Liver (tissue), 9 donors: ENCODE measurements around the gene BACE1-AS. TPM values are rescaled to one million over a fixed set of nuclear protein-coding genes. Genes with fewer than 3 reads are reported as not detected.

Experiments
- DNase-seq: peaks from one replicate; pipeline ENCODE4 v3.0.0-alpha.2; 2017; ENCODE audit warnings: low spot score
- H3K27ac ChIP-seq, 2 donors: one replicate each; pipeline ENCODE4 v1.7.0; 2013; ENCODE audit warnings: inconsistent platforms in 2 of 2, low read length in 2 of 2, control low read depth in 1 of 2, low read depth in 1 of 2, mild to moderate bottlenecking in 1 of 2
- H3K27me3 ChIP-seq, 4 donors: one replicate each; pipeline versions ENCODE4 v1.6.1 to v1.7.0; 2013; ENCODE audit warnings: low read length in 3 of 4, inconsistent platforms in 1 of 4, mild to moderate bottlenecking in 1 of 4, moderate library complexity in 1 of 4; ENCODE audit not compliant: control insufficient read depth in 4 of 4, insufficient read depth in 4 of 4
- H3K36me3 ChIP-seq, 4 donors: one replicate each; pipeline versions ENCODE4 v1.6.1 to v1.7.0; 2013; ENCODE audit warnings: low read length in 3 of 4, mild to moderate bottlenecking in 3 of 4, low read depth in 1 of 4, moderate library complexity in 1 of 4; ENCODE audit not compliant: control insufficient read depth in 4 of 4, insufficient read depth in 3 of 4
- H3K4me1 ChIP-seq, 4 donors: one replicate each; pipeline versions ENCODE4 v1.6.1 to v1.7.0; 2013; ENCODE audit warnings: low read length in 3 of 4, mild to moderate bottlenecking in 3 of 4, moderate library complexity in 1 of 4; ENCODE audit not compliant: control insufficient read depth in 4 of 4, insufficient read depth in 4 of 4
- H3K4me3 ChIP-seq, 3 donors: one replicate each; pipeline versions ENCODE4 v1.6.1 to v1.7.0; 2013; ENCODE audit warnings: low read length in 3 of 3, control low read depth in 1 of 3, low read depth in 1 of 3, mild to moderate bottlenecking in 1 of 3
- H3K9ac ChIP-seq, 2 donors: one replicate each; pipeline ENCODE4 v1.7.0; 2013; ENCODE audit warnings: low read length in 2 of 2, mild to moderate bottlenecking in 2 of 2, moderate library complexity in 2 of 2, control low read depth in 1 of 2, low read depth in 1 of 2
- H3K9me3 ChIP-seq, 4 donors: one replicate each; pipeline versions ENCODE4 v1.6.1 to v1.7.0; 2013; ENCODE audit warnings: low read length in 3 of 4; ENCODE audit not compliant: control insufficient read depth in 4 of 4
- ATF3 ChIP-seq: IDR thresholded peaks from 2 replicates; pipeline ENCODE4 v1.6.1; 2016; ENCODE audit warnings: antibody characterized with exemption
- CTCF ChIP-seq: fragments of 150-350 bp; IDR thresholded peaks from 2 replicates; pipeline ENCODE4 v1.5.1; 2017; ENCODE audit warnings: improper control_type of control experiment, low read depth, low read length; ENCODE audit not compliant: missing input control
- EGR1 ChIP-seq, 2 donors: IDR thresholded peaks; 2 replicates each; pipeline ENCODE4 v1.6.1; 2016 to 2018; ENCODE audit warnings: antibody characterized with exemption in 2 of 2, low read depth in 2 of 2
- FOXA1 ChIP-seq: IDR thresholded peaks from 2 replicates; pipeline ENCODE4 v1.6.1; 2016; ENCODE audit warnings: antibody characterized with exemption
- FOXA2 ChIP-seq: IDR thresholded peaks from 2 replicates; pipeline ENCODE4 v1.6.1; 2016; ENCODE audit warnings: antibody characterized with exemption
- GABPA ChIP-seq, 2 donors: IDR thresholded peaks in 1 of 2; conservative IDR thresholded peaks in 1 of 2; 2 replicates each; pipeline ENCODE4 v1.6.1; 2016; ENCODE audit warnings: antibody characterized with exemption in 2 of 2, mild to moderate bottlenecking in 1 of 2, moderate library complexity in 1 of 2
- HNF4A ChIP-seq, 2 donors: conservative IDR thresholded peaks; 2 replicates each; pipeline ENCODE4 v1.6.1; 2016; ENCODE audit warnings: antibody characterized with exemption in 2 of 2, mild to moderate bottlenecking in 2 of 2
- HNF4G ChIP-seq: IDR thresholded peaks from 2 replicates; pipeline ENCODE4 v1.6.1; 2016; ENCODE audit warnings: antibody characterized with exemption
- JUND ChIP-seq, 2 donors: IDR thresholded peaks; 2 replicates each; pipeline ENCODE4 v1.6.1; 2016; ENCODE audit warnings: antibody characterized with exemption in 2 of 2
- MAX ChIP-seq: IDR thresholded peaks from 2 replicates; pipeline ENCODE4 v1.6.1; 2016; ENCODE audit warnings: antibody characterized with exemption
- NR2F2 ChIP-seq: IDR thresholded peaks from 2 replicates; pipeline ENCODE4 v1.6.1; 2016; ENCODE audit warnings: antibody characterized with exemption
- RAD21 ChIP-seq, 2 donors: IDR thresholded peaks; 2 replicates each; pipeline ENCODE4 v1.6.1; 2016; ENCODE audit warnings: antibody characterized with exemption in 2 of 2, mild to moderate bottlenecking in 2 of 2
- REST ChIP-seq: IDR thresholded peaks from 2 replicates; pipeline ENCODE4 v1.6.1; 2016; ENCODE audit warnings: antibody characterized with exemption, mild to moderate bottlenecking
- RXRA ChIP-seq, 2 donors: IDR thresholded peaks; 2 replicates each; pipeline ENCODE4 v1.6.1; 2017 to 2018; ENCODE audit warnings: antibody characterized with exemption in 2 of 2, mild to moderate bottlenecking in 1 of 2
- SP1 ChIP-seq: IDR thresholded peaks from 2 replicates; pipeline ENCODE4 v1.6.1; 2018; ENCODE audit warnings: antibody characterized with exemption, mild to moderate bottlenecking
- TAF1 ChIP-seq: conservative IDR thresholded peaks from 2 replicates; pipeline ENCODE4 v1.6.1; 2016; ENCODE audit warnings: antibody characterized with exemption, mild to moderate bottlenecking
- YY1 ChIP-seq: IDR thresholded peaks from 2 replicates; pipeline ENCODE4 v1.6.1; 2016; ENCODE audit warnings: antibody characterized with exemption, mild to moderate bottlenecking
- ZBTB33 ChIP-seq: IDR thresholded peaks from 2 replicates; pipeline ENCODE4 v1.6.1; 2016; ENCODE audit warnings: antibody characterized with exemption
- WGBS: extraction: QIAGEN DNeasy Blood & Tissue Kit; methylation state at CpG from one replicate; pipeline ENCODE4 v1.1.7; 2013; 5-methylcytosine and 5-hydroxymethylcytosine counted together
- polyA plus RNA-seq, 2 donors: library from polyadenylated mRNA; stranded (reverse) in 1 of 2; unstranded in 1 of 2; fragments of 200-250 nt in 1 of 2; fragments of >200 nt in 1 of 2; fragmentation: Nextera tagmentation in 1 of 2; extraction: Ambion mirVana in 1 of 2; gene quantifications; one replicate each; pipeline versions ENCODE4 v1.2.1 to v1.2.3, GENCODE V29; 2013 to 2015
- total RNA-seq, 2 donors: library from RNA; depleted of rRNA; stranded (reverse); fragments of >200 nt; gene quantifications; one replicate each; pipeline ENCODE4 v1.2.3, GENCODE V29; 2014
- donor health status: healthy.
- donor health status: healthy.
- donor health status: healthy.
- donor health status: healthy.
- donor health status: healthy.

BACE1-AS gene
- total RNA-seq (1 to 10 TPM; 1.6 to 1.7 TPM), polyA plus RNA-seq (1 to 10 TPM in 1 of 2 donors, under 1 TPM in 1; 0.85 to 2.9 TPM)

- Histone ChIP-seq H3K27ac (no peak within 1 kb of the TSS), H3K4me3 (no peak within 1 kb of the TSS), H3K36me3 (peaks cover 14 to 71% (median 29%) of the 10 kb centered on the region in 4 donors), H3K27me3 (no peaks in the 10 kb centered on the region), H3K9me3 (no peaks in the 10 kb centered on the region), H3K4me1 (no peaks in the 10 kb centered on the region), H3K9ac (no peak within 1 kb of the TSS)
- TF ChIP-seq RXRA (IDR thresholded peaks at IDR 0.05) (no peak), REST (no peak), JUND (IDR thresholded peaks at IDR 0.05) (no peak), RAD21 (IDR thresholded peaks at IDR 0.05) (no peak), YY1 (no peak), FOXA1 (no peak), FOXA2 (no peak), MAX (no peak), SP1 (no peak), HNF4G (no peak), TAF1 (no peak)
- no peak for DNase-seq
- WGBS, result 96% methylated on average over 8 of the region's 8 CpGs
Measured at GRCh38 chr11:117290809-117291396, at the start of gene BACE1-AS. Gene BACE1-AS, plus strand, starts transcription at chr11:117291346.

- Histone ChIP-seq H3K4me1 (no peaks in the 10 kb centered on the region), H3K9me3 (no peaks in the 10 kb centered on the region), H3K4me3 (no peak overlapping the region), H3K36me3 (peaks cover 9 to 48% (median 33%) of the 10 kb centered on the region in 4 donors), H3K9ac (no peak overlapping the region), H3K27ac (no peak overlapping the region), H3K27me3 (no peaks in the 10 kb centered on the region)
- no peak for DNase-seq
- no peak for TF ChIP-seq HNF4A (conservative IDR thresholded peaks at IDR 0.05)
- no peak for TF ChIP-seq NR2F2
- TF ChIP-seq CTCF, result no peak
- TF ChIP-seq YY1, result no peak
- TF ChIP-seq FOXA1, result no peak
- TF ChIP-seq ATF3, result no peak
- TF ChIP-seq MAX, result no peak
- no peak for TF ChIP-seq REST
- no peak for TF ChIP-seq RAD21 (IDR thresholded peaks at IDR 0.05)
- TF ChIP-seq TAF1, result no peak
- no peak for TF ChIP-seq ZBTB33
- no peak for TF ChIP-seq HNF4G
- no peak for TF ChIP-seq RXRA (IDR thresholded peaks at IDR 0.05)
- TF ChIP-seq SP1, result no peak
- no peak for TF ChIP-seq JUND (IDR thresholded peaks at IDR 0.05)
- no peak for TF ChIP-seq EGR1 (IDR thresholded peaks at IDR 0.05; ENCODE audit: low read depth in 2 of 2)
- TF ChIP-seq FOXA2, result no peak
- TF ChIP-seq GABPA (IDR thresholded peaks at IDR 0.05 in 1 of 2, conservative IDR thresholded peaks at IDR 0.05 in 1 of 2), result no peak
- 95% methylated on average over 4 of the region's 4 CpGs for WGBS
Measured at GRCh38 chr11:117248341-117248740, 42.8 kb upstream of the BACE1-AS start.
